Astrocyte of the spinal cord (primary cell): Measurements from ENCODE around the gene THRB.
A peak's percentile ranks its signal among the peaks of the same experiment; 100 is the strongest.

Experiments used
- DNase-seq: peaks from one replicate; pipeline ENCODE4 v3.0.0; 2011; ENCODE audit warnings: low read depth, low spot score
- H3K4me3 ChIP-seq: 2 replicates; pipeline ENCODE4 v1.5.1; 2011; ENCODE audit warnings: low read depth, mild to moderate bottlenecking, low read length, moderate library complexity
- CTCF ChIP-seq: IDR thresholded peaks from 2 replicates; pipeline ENCODE4 v1.5.1; 2012; ENCODE audit warnings: low read depth, mild to moderate bottlenecking, low read length, inconsistent platforms
- in situ Hi-C: cut with HindIII; loops from 2 replicates; pipeline ENCODE4 v1.10.0; 2017; ENCODE audit warnings: low sequenced_read_pairs

The THRB gene

GRCh38 chr3:24500806-24501205, 6.2 kb upstream of the THRB start:
- H3K4me3 ChIP-seq = no peak overlapping the region
- no peak for DNase-seq
- in situ Hi-C loops = no loop called here
- no peak for TF ChIP-seq CTCF

GRCh38 chr3:24499991-24500390, 5.3 kb upstream of the THRB start:
- no peak overlapping the region for H3K4me3 ChIP-seq
- in situ Hi-C loops = no loop called here
- no peak for TF ChIP-seq CTCF
- no peak for DNase-seq

DNA sequence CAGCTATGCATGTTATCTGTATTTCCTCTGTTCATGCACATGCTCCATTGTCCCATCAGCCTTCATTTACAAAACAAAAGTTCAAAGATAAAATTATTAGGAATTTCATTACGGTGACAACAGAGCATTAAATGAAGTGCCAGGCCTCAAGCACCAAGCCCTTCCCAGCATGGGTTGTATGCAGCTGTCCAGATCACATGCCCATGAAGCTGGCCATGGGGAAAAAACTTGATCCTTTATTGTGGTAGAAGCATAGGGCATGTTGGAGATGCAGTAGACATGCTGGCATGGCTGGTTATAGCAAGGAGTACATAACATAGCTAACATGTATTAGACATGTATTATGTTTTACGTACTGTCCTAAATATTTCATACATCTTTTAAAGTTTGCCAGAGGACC, 4.1 kb upstream of the THRB start:
- TF ChIP-seq CTCF = no peak
- no peak overlapping the region for H3K4me3 ChIP-seq
- in situ Hi-C loops = no loop called here
- DNase-seq = no peak

GRCh38 chr3:24498391-24498790, 3.7 kb upstream of the THRB start:
- in situ Hi-C loops = no loop called here
- DNase-seq = no peak

GRCh38 chr3:24497942-24498341, 3.3 kb upstream of the THRB start:
- H3K4me3 ChIP-seq = no peak overlapping the region
- in situ Hi-C loops = no loop called here
- no peak for DNase-seq
- TF ChIP-seq CTCF = no peak

More at GRCh38 chr3:24498391-24498790, 3.7 kb upstream of the THRB start:
- no peak overlapping the region for H3K4me3 ChIP-seq
- TF ChIP-seq CTCF = no peak

GRCh38 chr3:24496529-24497482, 2.2 kb upstream of the THRB start:
- TF ChIP-seq CTCF = peak; percentile 73
- peak; percentile 89 for DNase-seq
- in situ Hi-C loops = no loop called here
- H3K4me3 ChIP-seq = no peak overlapping the region
